PC-3 (cell line): ENCODE results near the gene DGKH. TPM values are rescaled to one million over a fixed set of nuclear protein-coding genes. Genes with fewer than 3 reads are reported as not detected.

ENCODE experiments used
- ATAC-seq: fragments of 200-7000 bp; cut with Tn5 transposase; 2 replicates; pipeline ENCODE4 v1.9.1; 2020; ENCODE audit warnings: mild to moderate bottlenecking, moderate library complexity
- BruUV-seq: library from RNA; stranded (reverse); fragments of 400-500 nt; replicated peaks from 2 replicates; lab custom pipeline; 2021; lab: Mats Ljungman, UMichigan
- CTCF ChIA-PET: fragments of 300-600 bp; sonication (Branson Sonifier 250); formaldehyde crosslinking; loops from one replicate; lab custom pipeline; 2022; ENCODE audit warnings: antibody characterized with exemption; lab: Charles Lee
- POLR2A ChIA-PET: fragments of 300-600 bp; sonication (Branson Sonifier 250); formaldehyde crosslinking; loops from one replicate; lab custom pipeline; 2022; ENCODE audit warnings: antibody characterized with exemption; ENCODE audit not compliant: unreplicated experiment; lab: Charles Lee
- DNase-seq: peaks from one replicate; pipeline ENCODE4 v3.0.0-alpha.2; 2015
- H2AFZ ChIP-seq: fragments of 300-600 bp; sonication (generic); 2 replicates; pipeline ENCODE4 v1.6.0; 2016; ENCODE audit warnings: antibody characterized with exemption, low read length
- H3F3A ChIP-seq: fragments of 300-600 bp; sonication (generic); one replicate; pipeline ENCODE4 v1.6.0; 2017; ENCODE audit warnings: antibody characterized with exemption, low read length, control low read depth, mild to moderate bottlenecking; ENCODE audit not compliant: unreplicated experiment
- H3K27ac ChIP-seq: fragments of 300-600 bp; sonication (generic); 2 replicates; pipeline ENCODE4 v1.5.1; 2016; ENCODE audit warnings: mild to moderate bottlenecking, low read length
- H3K27me3 ChIP-seq: fragments of 300-600 bp; sonication (generic); 2 replicates; pipeline ENCODE4 v1.6.1; 2016; ENCODE audit warnings: low read length, mixed read lengths
- H3K36me3 ChIP-seq: fragments of 300-600 bp; sonication (generic); 2 replicates; pipeline ENCODE4 v1.6.1; 2016; ENCODE audit warnings: low read depth, mixed run types, low read length, mixed read lengths
- H3K4me1 ChIP-seq: fragments of 300-600 bp; sonication (generic); 2 replicates; pipeline ENCODE4 v1.5.1; 2016; ENCODE audit warnings: low read length; ENCODE audit not compliant: insufficient read depth
- H3K4me2 ChIP-seq: fragments of 300-600 bp; sonication (generic); 2 replicates; pipeline ENCODE4 v1.6.0; 2016; ENCODE audit warnings: low read length
- H3K4me3 ChIP-seq: fragments of 300-600 bp; sonication (generic); 2 replicates; pipeline ENCODE4 v1.5.1; 2016; ENCODE audit warnings: mild to moderate bottlenecking, low read length, mixed read lengths
- H3K79me2 ChIP-seq: fragments of 300-600 bp; sonication (generic); 2 replicates; pipeline ENCODE4 v1.6.1; 2017; ENCODE audit warnings: low read length, mixed read lengths
- H3K9ac ChIP-seq: fragments of 300-600 bp; sonication (generic); 2 replicates; pipeline ENCODE4 v1.6.0; 2016; ENCODE audit warnings: mild to moderate bottlenecking, low read length
- H3K9me2 ChIP-seq: fragments of 300-600 bp; sonication (generic); replicated peaks from 2 replicates; pipeline ENCODE4 v1.6.1; 2016; ENCODE audit warnings: mixed run types, low read length, mixed read lengths
- H3K9me3 ChIP-seq: fragments of 300-600 bp; sonication (generic); 2 replicates; pipeline ENCODE4 v1.6.1; 2016; ENCODE audit warnings: low read length, mixed read lengths
- H4K20me1 ChIP-seq: fragments of 300-600 bp; sonication (generic); 2 replicates; pipeline ENCODE4 v1.6.1; 2016; ENCODE audit warnings: low read length, mixed read lengths
- CTCF ChIP-seq: fragments of 300-600 bp; sonication (generic); conservative IDR thresholded peaks from 2 replicates; pipeline ENCODE4 v1.5.1; 2017; ENCODE audit warnings: antibody characterized with exemption, low read depth, mild to moderate bottlenecking, low read length
- EZH2 ChIP-seq: fragments of 300-600 bp; sonication (generic); IDR thresholded peaks from one replicate; pipeline ENCODE4 v1.6.1; 2017; ENCODE audit warnings: antibody characterized with exemption, mild to moderate bottlenecking, low read length; ENCODE audit not compliant: unreplicated experiment
- EZH2phosphoT487 ChIP-seq: fragments of 300-600 bp; sonication (generic); IDR thresholded peaks from 2 replicates; pipeline ENCODE4 v1.6.1; 2018; ENCODE audit warnings: mild to moderate bottlenecking, antibody characterized with exemption, low read length, borderline replicate concordance
- intact Hi-C: fragments of 100-400 bp; cut with micrococcal nuclease; formaldehyde crosslinking; loops from 2 replicates; pipeline ENCODE4 v1.9.0; 2023
- total RNA-seq: library from RNA; depleted of rRNA; stranded (reverse); fragments of >200 nt; gene quantifications from 2 replicates; pipeline ENCODE4 v1.2.3, GENCODE V29; 2014; rRNA removed

DGKH gene
- total RNA-seq, 1 experiment from 2014 or later, result 5.9 TPM

GRCh38 chr13:42284068-42284467 is 235.6 kb downstream of the DGKH start:
- no peak for ATAC-seq
- Histone ChIP-seq H3F3A (no peaks in the 10 kb centered on the region), H3K4me1 (peaks cover 5% of the 10 kb centered on the region; the same call in 1 of the 2 replicates), H3K9me2 (no peaks in the 10 kb centered on the region), H3K4me3 (no peak overlapping the region), H3K79me2 (peaks cover 36% of the 10 kb centered on the region), H4K20me1 (no peaks in the 10 kb centered on the region), H3K9me3 (no peaks in the 10 kb centered on the region), H2AFZ (no peak overlapping the region), H3K27me3 (no peaks in the 10 kb centered on the region), H3K27ac (no peak overlapping the region), H3K4me2 (no peak overlapping the region), H3K9ac (no peak overlapping the region), H3K36me3 (no peaks in the 10 kb centered on the region; the same call in 1 of the 2 replicates)
- no peak for DNase-seq
- intact Hi-C loops, result no loop called here
- no peak for TF ChIP-seq EZH2phosphoT487
- TF ChIP-seq EZH2, result no peak
- TF ChIP-seq CTCF, result no peak
- CTCF ChIA-PET, result no interaction called here
- POLR2A ChIA-PET, result no interaction called here
- no TSS peak for BruUV-seq

Other genes with a start within 250 kb of the DGKH start
- 10.0 and 12.2 TPM in 2 replicates for gene VWA8, start 87.5 kb upstream of the DGKH start, total RNA-seq
- 5.2 and 7.2 TPM in 2 replicates for gene AKAP11, start 223.5 kb downstream of the DGKH start, total RNA-seq